ENCODE measurements around the gene HOXA4.
A peak's percentile ranks its signal among the peaks of the same experiment; 100 is the strongest.

Gene HOXA4

DNA sequence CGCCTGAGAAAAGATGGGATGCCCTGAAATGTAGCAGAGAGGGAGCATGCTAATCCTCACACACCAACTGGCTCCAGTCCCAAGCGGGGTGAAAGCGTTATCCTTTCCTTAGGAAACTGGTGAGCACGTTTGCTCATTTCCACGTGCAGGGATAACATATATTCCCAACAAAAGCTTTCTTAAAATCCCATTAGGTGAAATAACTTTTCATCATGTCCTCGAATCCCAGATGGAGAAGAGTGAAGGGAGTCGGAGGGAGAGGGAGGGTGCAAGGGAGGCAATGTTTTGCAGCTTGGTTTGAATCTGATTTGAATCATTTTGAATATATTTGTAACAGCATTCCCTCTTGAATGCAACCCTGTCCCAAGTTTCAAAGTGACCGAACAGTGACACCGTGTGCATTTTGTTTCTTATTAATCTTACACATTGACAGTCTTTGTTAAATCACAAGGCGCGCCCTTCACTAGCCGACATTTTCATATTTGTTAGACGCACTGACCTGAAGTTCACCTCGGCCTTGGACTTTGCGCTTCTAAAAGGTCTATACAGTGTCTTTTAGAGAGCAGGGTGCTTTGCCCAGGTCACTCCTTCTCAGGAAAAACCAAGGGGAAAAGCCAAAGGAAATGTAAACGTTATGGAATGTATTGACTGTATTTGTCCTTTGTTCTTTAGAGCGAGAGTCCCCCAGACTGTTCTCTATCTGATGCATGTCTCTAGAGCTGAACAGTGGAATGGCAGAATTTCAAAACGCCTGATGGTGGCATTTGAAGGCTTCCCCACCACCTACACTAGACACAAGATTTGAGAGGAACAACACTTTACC is 3.1 kb upstream of the HOXA4 start:
- DNase-seq (ENCODE audit: low read depth, low spot score): no peak

DNA sequence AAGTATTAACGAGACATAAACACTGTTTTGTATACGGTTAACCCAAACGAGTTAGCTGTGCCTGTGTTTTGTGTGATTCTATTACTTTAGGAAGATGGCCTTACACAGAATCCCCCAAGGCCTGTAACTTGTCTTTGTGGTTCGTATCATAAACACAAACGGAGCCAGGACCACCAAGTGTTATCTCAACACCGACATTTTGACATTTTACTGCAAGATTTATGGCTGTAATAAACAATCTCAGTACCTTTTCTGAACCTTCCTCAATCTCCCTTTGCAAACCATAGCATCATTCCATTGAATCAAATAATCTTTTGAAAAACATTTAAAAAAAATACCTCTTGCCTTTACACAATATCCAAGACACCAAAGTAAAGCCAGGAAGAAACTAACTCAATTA is 2.4 kb upstream of the HOXA4 start:
- DNase-seq (ENCODE audit: low read depth, low spot score): no peak

DNA sequence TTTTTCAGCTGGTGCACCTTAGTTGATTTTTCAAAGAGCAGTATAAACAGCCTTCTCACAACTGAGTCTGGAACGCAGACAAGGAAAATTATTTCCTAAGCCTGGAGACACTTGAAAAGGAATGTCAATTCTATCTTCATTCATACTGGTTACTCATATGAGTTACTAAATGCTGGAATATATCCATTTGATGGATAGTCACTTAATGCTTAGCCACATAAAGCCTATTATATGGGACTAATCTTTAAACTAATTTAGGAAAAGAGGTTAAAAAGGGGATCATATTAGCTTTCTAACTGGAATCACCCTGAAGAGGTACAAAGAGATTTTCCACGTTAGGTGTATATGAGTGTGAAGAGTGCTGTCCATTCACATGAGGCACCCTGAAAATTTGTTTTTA is 1.7 kb upstream of the HOXA4 start:
- no peak for DNase-seq (ENCODE audit: low read depth, low spot score)

DNA sequence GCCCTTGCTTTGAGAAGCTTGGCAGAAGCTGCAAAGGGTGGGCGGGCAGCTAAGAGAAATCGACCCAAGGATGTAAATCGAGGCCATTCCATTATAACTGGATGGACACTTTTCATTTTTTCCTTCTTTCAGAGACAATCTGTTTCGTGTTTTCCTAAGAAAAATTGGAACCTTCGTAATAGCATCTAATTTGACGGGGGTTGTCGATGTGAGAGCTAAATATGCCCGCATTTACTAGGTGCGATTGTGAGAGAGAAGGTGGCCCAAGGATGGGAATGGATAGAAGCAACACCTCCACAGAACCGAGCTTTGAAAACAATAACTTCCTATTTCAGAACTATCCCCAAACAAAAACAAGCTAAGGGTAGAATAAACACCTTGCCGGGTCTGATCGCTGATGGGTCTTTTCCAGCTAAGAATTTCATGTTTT is 848 bp upstream of the HOXA4 start:
- no peak for DNase-seq (ENCODE audit: low read depth, low spot score)

DNA sequence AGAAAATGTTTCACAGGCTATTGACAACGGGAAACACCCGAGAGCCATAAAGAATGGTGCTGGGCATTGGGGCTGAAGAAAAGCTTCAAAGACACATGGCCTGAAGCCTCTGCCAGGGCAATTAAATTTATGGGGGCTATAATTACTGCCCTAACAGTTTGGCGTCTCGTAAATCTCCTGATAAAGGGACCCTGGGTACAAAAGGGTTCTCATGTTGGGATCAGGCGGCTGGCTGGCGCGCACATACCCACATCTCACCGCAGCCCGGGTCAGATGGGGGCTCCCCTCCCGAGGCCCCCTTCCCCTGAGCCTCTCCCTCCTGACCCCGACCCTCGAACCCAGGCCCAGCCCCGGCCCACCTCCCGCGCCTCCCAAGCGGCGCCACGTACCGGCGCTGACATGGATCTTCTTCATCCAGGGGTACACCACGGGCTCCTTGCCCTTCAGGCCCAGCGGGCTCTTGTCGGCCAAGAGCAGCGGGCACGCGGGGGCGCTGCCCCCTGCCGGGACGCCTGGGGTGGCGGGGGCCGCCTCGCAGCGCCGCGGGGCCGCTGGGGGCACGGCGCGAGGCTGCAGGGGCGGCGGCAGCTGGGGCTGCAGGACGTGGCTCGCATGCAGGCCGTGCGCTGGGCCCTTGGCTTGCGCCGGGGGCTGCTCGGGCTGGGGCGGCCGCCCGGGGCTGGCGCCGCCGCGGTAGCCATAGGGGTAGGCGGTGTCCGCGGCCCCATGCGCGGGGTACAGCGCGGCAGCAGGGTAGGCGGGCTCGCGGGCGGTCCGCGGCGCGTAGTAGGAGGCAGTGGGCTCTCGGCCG is 623 bp downstream of the HOXA4 start:
- DNase-seq (ENCODE audit: low read depth, low spot score): no peak

- DNase-seq (ENCODE audit: low read depth, low spot score): no peak
Measured at GRCh38 chr7:27128776-27129728, 1.5 kb downstream of the HOXA4 start.

DNA sequence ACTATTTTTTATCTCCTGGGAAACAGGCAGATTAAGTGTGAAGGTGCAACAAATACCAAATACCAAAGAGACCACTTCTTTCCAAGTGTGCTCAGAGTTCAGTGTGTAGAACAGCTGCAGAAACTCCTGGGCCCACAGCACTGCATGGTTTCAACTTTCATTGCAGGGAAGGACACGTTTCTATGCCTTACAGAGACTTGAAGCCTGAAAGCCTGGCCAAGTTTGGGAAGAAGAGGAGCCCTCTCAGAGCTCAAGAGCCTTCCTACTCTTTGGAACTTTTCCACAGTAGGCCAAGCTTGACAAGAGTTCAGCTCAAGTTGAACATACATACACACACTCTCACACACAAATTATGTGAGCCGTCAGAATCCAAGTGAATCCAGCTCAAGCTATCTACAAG is 2.5 kb downstream of the HOXA4 start:
- DNase-seq (ENCODE audit: low read depth, low spot score): no peak

DNA sequence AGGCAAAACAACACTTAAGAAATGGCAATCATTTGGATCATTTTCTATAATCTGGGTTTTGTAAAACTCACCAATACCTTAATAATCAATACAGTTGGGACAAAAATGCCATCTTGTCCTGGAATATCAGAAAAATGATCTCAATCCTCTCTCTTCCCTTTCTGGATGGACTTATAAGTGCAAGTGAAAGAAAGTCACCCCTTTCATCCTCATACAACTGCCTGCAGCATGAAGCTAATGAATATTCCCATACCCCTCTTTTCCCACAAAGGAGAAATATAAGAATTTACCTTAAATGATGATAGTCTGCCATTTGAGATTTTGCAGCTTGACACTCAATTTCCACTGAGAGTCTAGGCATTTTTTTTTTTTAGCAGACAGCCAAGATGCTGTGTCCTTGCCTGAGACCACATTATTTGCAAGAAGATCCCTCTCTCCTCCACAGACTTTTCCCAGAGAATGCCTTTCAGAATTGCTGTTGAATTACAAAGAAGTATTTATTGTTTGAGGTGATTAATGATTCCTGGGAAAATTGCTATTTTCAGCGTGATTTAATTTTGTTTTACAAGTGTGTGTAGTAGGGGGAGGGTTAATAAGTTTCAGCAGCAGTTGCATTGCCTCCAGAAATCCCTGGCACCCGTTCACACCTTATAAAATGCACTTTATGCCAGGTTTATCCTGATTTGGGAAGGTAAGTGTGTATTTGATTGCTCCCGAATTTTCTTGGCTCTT is 3.8 kb downstream of the HOXA4 start:
- DNase-seq (ENCODE audit: low read depth, low spot score): no peak

DNA sequence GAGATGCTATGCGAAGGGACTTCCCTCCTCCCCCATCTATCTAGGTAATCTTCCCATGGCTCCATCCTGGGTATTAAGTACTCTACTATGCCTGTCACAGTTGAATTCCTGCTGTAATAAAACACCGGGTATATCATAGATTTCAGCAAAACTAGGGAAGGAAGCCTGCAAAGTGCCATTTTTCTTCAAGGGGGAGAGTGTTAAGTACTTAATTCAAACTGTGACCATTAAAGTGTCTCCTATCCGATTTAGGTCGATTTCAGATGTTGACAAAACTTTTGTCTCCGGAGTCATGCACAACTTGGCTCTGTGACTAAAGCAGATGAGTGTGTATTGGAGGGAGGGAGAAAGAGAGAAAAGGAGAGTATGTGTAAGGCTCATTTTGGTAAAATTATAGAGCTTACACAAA is 4.6 kb downstream of the HOXA4 start:
- no peak for DNase-seq (ENCODE audit: low read depth, low spot score)

DNA sequence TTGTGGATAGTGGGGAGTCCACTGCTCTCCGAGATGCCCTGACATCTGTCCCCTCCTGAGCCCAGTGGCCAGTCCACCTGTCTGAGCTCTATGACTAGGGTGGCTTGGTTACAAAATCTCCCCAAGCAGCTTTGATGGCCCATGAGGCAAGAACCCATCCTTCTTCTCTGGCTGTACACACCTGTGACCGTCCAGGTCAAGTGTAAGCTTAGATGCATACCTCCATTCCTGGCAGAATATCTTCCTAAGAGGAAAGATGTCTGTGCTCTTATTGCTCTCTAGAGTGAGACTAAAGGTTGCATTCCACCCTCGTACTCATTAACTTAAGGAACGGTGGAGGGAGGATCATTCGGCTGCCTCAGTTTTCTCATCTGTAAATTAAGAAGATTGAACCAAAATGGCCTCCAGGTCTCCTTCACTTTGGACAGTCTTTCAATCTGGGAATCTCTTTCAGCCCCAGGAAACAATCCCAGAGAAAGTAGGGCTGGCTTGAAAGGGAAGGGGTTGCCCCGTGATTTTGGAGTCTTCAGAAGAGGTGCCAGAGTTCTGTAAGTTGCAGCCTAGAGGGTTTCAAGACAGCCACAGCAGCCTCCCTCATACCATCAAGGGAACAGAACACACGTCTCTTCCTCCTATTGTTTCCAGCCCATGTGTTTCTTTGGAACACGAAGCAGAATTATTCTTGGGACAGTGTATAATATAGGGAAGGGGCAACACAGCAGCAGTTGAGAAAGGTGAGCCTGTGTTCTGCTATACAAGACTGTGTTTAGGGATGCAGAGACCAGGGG is 5.5 kb downstream of the HOXA4 start:
- no peak for DNase-seq (ENCODE audit: low read depth, low spot score)

- DNase-seq (ENCODE audit: low read depth, low spot score): peak; percentile 64
Measured at GRCh38 chr7:27124096-27124901, 6.3 kb downstream of the HOXA4 start.

GRCh38 chr7:27123477-27124053 is 7.0 kb downstream of the HOXA4 start:
- DNase-seq (ENCODE audit: low read depth, low spot score): no peak

DNA sequence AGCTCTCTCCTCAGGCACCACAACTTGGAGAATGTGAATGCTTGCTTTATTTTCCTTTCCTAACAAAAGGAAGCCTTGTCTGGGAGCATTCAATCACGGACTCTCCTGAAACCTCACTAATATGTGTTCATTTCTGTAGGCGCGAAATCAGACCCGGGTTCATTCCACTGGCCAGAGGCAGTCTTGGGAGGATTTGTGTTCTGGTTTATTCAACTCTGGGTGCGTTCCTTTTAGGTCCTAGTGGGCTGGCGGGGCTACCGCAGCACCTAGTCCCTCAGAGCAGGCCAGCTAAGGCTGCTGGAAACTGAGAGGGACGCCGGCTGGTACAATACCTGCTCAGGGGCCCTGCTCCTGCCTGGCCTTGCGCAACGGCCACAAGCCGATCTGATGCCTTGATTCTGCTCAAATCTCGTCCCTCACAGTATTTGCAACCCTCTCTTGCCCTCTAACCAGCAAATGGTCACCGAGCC is 7.5 kb downstream of the HOXA4 start:
- DNase-seq (ENCODE audit: low read depth, low spot score): no peak

GRCh38 chr7:27122077-27122910 is 8.3 kb downstream of the HOXA4 start:
- DNase-seq (ENCODE audit: low read depth, low spot score): no peak

GRCh38 chr7:27121684-27122076 is 8.9 kb downstream of the HOXA4 start:
- no peak for DNase-seq (ENCODE audit: low read depth, low spot score)

DNA sequence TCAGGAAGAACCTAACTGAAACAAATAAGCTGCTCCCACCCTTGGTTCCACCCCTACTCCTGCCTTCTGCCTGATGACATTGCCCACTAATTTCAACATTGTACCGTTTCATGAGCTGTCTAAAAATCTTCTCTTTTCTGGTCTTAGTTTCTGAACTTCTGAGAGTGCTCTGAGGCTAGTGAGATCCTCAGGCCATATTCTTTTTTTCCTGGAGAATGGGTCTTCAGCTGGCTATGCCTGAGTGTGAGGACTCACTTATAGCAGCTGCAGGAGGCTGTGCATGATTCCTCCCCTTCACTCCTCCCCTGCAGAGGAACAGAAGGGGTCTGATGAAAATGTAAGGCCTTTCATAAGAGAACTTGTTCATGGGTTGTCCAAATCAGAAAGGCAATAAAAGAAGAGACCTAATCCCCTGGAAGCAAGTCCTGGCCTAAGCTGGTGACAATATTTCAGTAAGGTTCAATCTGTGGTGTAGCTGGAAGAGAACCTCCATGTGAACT is 11.1 kb downstream of the HOXA4 start:
- DNase-seq (ENCODE audit: low read depth, low spot score): no peak

GRCh38 chr7:27118580-27118979 is 12.0 kb downstream of the HOXA4 start:
- DNase-seq (ENCODE audit: low read depth, low spot score): no peak

Data from astrocyte of the hippocampus (primary cell).